ENCODE data around the gene PIP4P1. TPM values are rescaled to one million over a fixed set of nuclear protein-coding genes. Genes with fewer than 3 reads are reported as not detected.
"Not testable (repeated sequence)": the region's sequence is repeated elsewhere in the genome, so short reads cannot be mapped to it uniquely, and the experiment has no call there.

Gene PIP4P1
- 10 to 100 TPM; 22.2 to 35.6 TPM for total RNA-seq
- polyA plus RNA-seq: 10 to 100 TPM; 27.4 to 46.7 TPM
- long read RNA-seq, donor 1, transcript PIP4P1-201 (7 exons, 1,961 nt): major isoform, 6 of 15 reads
- long read RNA-seq, donor 1, transcript PIP4P1-202 (7 exons, 1,696 nt): major isoform, 6 of 15 reads
- long read RNA-seq, donor 1, partial matches to known transcripts: 0 of 15 reads
- long read RNA-seq, donor 1, other reads (novel, unspliced or antisense): 0 of 15 reads
- long read RNA-seq, donor 2, partial matches to known transcripts: 0 of 3 reads
- long read RNA-seq, donor 2, other reads (novel, unspliced or antisense): 0 of 3 reads
- long read RNA-seq, donor 3, partial matches to known transcripts: 7 of 13 reads
- long read RNA-seq, donor 3, other reads (novel, unspliced or antisense): 0 of 13 reads
- long read RNA-seq, donor 4, partial matches to known transcripts: 9 of 13 reads
- long read RNA-seq, donor 4, other reads (novel, unspliced or antisense): 0 of 13 reads
- long read RNA-seq, donor 5, transcript PIP4P1-201 (7 exons, 1,961 nt): major isoform, 5 of 330 reads
- long read RNA-seq, donor 5, transcript PIP4P1-202 (7 exons, 1,696 nt): major isoform, 5 of 330 reads
- long read RNA-seq, donor 5, partial matches to known transcripts: 125 of 330 reads
- long read RNA-seq, donor 5, other reads (novel, unspliced or antisense): 195 of 330 reads

DNA sequence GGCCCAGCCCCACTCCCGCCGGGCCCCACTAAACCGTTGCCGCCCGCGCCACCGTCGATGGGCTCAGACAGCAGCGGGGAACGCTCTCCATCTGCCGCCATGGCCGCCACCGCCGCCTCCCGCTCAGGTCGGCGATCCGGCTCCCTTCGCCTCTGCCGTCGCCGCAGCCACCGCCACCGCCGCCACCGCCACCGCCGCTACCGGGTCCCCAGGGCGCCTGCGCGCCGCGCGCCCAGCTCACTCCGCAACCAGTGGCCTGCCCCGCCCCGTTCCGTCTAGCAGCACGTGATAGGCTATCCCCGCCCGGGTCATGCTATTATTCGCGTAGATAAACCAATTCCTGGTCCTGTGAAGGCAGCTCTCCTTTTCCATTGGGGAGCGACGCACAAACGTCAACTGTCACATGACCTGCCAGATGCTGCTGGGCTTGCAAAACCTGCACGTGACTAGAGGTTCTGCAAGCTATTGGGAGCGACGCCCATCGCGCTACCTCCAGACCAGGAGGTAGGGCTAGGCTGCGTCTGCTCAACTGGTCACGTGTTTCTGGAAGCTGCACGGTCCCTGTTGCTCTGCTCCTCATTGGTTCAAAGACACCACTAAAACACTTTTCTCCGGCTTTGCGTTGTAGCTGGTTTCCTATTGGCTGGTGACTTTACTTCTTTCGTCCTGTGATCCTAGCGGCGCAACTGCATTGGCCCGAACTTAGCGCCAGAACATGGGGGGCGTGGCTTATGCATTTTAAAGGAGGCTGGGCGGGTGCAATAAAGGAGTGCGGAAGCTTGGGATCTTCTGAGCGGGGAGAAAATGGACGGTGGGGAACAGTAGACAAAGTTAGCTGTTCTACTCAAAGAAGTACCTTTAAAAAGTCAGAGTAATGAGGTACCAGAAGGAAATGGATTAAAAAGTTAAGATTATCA, at the start of gene PIP4P1:
Gene PIP4P1 (minus strand): TSS at position 210 of the 917 bp plus-strand sequence. CDS start 109 bp downstream, at position 101.
- Histone ChIP-seq H3K4me3 (peak within 1 kb of the TSS; percentile 90), H3K4me1 (ENCODE audit: control insufficient read depth in 5 of 5, insufficient read depth in 5 of 5, low read length in 5 of 5) (peaks cover 0 to 14% (median 10%) of the 10 kb centered on the region in 5 donors), H3K9ac (ENCODE audit: insufficient read depth in 1 of 2, low read length in 2 of 2) (peak within 1 kb of the TSS; percentile 37 to 85), H3K27ac (ENCODE audit: low read depth in 1 of 2, low read length in 1 of 2) (peak within 1 kb of the TSS; percentile 80 to 97), H3K9me3 (ENCODE audit: control insufficient read depth in 4 of 4, insufficient read depth in 3 of 4, low read length in 3 of 4) (no peaks in the 10 kb centered on the region), H3K27me3 (ENCODE audit: control insufficient read depth in 3 of 3, insufficient read depth in 3 of 3, low read length in 2 of 3) (peaks cover 0 to under 1% (median 0%) of the 10 kb centered on the region in 3 donors), H3K36me3 (ENCODE audit: control insufficient read depth in 4 of 4, insufficient read depth in 4 of 4, low read length in 4 of 4) (peaks cover 12 to 29% (median 23%) of the 10 kb centered on the region in 4 donors)
- ATAC-seq (ENCODE audit: insufficient read depth, low FRiP score) (peak; percentile 94), DNase-seq (peak; percentile 99 to 100 (median 100))
- WGBS, 2 donors: 0 to 1% methylated on average over 50 to 67 of the region's 67 CpGs
- TF ChIP-seq, protein P1, sequence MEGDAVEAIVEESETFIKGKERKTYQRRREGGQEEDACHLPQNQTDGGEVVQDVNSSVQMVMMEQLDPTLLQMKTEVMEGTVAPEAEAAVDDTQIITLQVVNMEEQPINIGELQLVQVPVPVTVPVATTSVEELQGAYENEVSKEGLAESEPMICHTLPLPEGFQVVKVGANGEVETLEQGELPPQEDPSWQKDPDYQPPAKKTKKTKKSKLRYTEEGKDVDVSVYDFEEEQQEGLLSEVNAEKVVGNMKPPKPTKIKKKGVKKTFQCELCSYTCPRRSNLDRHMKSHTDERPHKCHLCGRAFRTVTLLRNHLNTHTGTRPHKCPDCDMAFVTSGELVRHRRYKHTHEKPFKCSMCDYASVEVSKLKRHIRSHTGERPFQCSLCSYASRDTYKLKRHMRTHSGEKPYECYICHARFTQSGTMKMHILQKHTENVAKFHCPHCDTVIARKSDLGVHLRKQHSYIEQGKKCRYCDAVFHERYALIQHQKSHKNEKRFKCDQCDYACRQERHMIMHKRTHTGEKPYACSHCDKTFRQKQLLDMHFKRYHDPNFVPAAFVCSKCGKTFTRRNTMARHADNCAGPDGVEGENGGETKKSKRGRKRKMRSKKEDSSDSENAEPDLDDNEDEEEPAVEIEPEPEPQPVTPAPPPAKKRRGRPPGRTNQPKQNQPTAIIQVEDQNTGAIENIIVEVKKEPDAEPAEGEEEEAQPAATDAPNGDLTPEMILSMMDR (IDR thresholded peaks at IDR 0.05; ENCODE audit: control extremely low read depth, extremely low read depth): no peak

DNA sequence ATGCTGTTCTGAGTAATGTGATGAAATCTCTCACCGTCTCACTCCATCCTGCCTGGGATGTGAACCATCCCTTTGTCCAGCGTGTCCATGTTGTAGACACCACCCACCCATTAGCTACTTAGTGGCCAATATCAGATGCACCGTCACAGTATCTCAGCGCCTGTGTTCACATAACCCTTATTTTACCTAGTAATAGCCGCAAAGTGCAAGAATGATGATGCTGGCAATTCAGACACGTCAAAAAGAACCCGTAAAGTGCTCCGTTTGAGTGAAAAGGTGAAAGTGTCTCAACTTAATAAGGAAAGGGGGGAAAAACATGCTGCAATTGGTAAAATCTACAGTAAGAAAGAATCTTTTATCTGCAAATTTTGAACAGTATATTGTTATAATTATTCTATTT, 47.1 kb upstream of the PIP4P1 start:
- DNase-seq (no peak), ATAC-seq (ENCODE audit: insufficient read depth, low FRiP score) (no peak)
- Histone ChIP-seq H3K36me3 (ENCODE audit: control insufficient read depth in 4 of 4, insufficient read depth in 4 of 4, low read length in 4 of 4) (no peaks in the 10 kb centered on the region), H3K4me1 (ENCODE audit: control insufficient read depth in 5 of 5, insufficient read depth in 5 of 5, low read length in 5 of 5) (peaks cover 0 to 2% (median 0%) of the 10 kb centered on the region in 5 donors), H3K9me3 (ENCODE audit: control insufficient read depth in 4 of 4, insufficient read depth in 3 of 4, low read length in 3 of 4) (no peaks in the 10 kb centered on the region), H3K27ac (ENCODE audit: low read depth in 1 of 2, low read length in 1 of 2) (no peak overlapping the region), H3K27me3 (ENCODE audit: control insufficient read depth in 3 of 3, insufficient read depth in 3 of 3, low read length in 2 of 3) (no peaks in the 10 kb centered on the region), H3K9ac (ENCODE audit: insufficient read depth in 1 of 2, low read length in 2 of 2) (no peak overlapping the region), H3K4me3 (no peak overlapping the region)
- WGBS, 2 donors: 94 to 95% methylated on average over 8 of the region's 8 CpGs
- TF ChIP-seq, protein P1 (IDR thresholded peaks at IDR 0.05; ENCODE audit: control extremely low read depth, extremely low read depth): no peak

DNA sequence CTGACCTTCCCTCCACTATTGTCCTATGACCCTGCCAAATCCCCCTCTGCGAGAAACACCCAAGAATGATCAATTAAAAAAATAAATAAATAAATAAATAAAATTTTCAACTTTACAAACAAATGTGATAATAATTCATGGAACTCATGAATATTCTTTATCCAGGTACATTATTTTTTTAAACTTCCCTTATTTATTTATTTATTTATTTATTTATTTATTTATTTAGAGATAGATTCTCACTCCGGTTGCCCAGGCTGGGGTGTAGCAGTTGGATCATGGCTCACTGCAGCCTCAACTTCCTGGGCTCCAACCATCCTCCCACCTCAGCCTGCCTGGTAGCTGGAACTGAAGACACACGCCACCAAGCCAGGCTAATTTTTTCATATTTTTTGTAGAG, 46.3 kb upstream of the PIP4P1 start:
- H3K27ac ChIP-seq (ENCODE audit: low read depth in 1 of 2, low read length in 1 of 2); H3K9me3 ChIP-seq (ENCODE audit: control insufficient read depth in 4 of 4, insufficient read depth in 3 of 4, low read length in 3 of 4); ATAC-seq (ENCODE audit: insufficient read depth, low FRiP score); H3K27me3 ChIP-seq (ENCODE audit: control insufficient read depth in 3 of 3, insufficient read depth in 3 of 3, low read length in 2 of 3); H3K9ac ChIP-seq (ENCODE audit: insufficient read depth in 1 of 2, low read length in 2 of 2); H3K36me3 ChIP-seq (ENCODE audit: control insufficient read depth in 4 of 4, insufficient read depth in 4 of 4, low read length in 4 of 4); DNase-seq; H3K4me1 ChIP-seq (ENCODE audit: control insufficient read depth in 5 of 5, insufficient read depth in 5 of 5, low read length in 5 of 5); H3K4me3 ChIP-seq: not testable (repeated sequence)
- WGBS, 2 donors: 88 to 92% methylated on average over 2 to 3 of the region's 3 CpGs

DNA sequence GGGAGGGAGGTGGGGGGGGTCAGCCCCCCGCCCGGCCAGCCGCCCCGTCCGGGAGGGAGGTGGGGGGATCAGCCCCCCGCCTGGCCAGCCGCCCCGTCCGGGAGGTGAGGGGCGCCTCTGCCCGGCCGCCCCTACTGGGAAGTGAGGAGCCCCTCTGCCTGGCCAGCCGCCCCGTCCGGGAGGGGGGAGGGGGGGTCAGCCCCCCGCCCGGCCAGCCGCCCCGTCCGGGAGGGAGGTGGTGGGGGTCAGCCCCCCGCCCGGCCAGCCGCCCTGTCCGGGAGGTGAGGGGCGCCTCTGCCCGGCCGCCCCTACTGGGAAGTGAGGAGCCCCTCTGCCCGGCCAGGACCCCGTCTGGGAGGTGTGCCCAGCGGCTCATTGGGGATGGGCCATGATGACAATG, 45.5 kb upstream of the PIP4P1 start:
- H3K9ac ChIP-seq (ENCODE audit: insufficient read depth in 1 of 2, low read length in 2 of 2); DNase-seq; H3K36me3 ChIP-seq (ENCODE audit: control insufficient read depth in 4 of 4, insufficient read depth in 4 of 4, low read length in 4 of 4); H3K27me3 ChIP-seq (ENCODE audit: control insufficient read depth in 3 of 3, insufficient read depth in 3 of 3, low read length in 2 of 3); H3K4me1 ChIP-seq (ENCODE audit: control insufficient read depth in 5 of 5, insufficient read depth in 5 of 5, low read length in 5 of 5); H3K4me3 ChIP-seq; ATAC-seq (ENCODE audit: insufficient read depth, low FRiP score); H3K27ac ChIP-seq (ENCODE audit: low read depth in 1 of 2, low read length in 1 of 2); H3K9me3 ChIP-seq (ENCODE audit: control insufficient read depth in 4 of 4, insufficient read depth in 3 of 4, low read length in 3 of 4): not testable (repeated sequence)
- WGBS, 2 donors: no CpG with 5 or more reads among the region's 30 CpGs

DNA sequence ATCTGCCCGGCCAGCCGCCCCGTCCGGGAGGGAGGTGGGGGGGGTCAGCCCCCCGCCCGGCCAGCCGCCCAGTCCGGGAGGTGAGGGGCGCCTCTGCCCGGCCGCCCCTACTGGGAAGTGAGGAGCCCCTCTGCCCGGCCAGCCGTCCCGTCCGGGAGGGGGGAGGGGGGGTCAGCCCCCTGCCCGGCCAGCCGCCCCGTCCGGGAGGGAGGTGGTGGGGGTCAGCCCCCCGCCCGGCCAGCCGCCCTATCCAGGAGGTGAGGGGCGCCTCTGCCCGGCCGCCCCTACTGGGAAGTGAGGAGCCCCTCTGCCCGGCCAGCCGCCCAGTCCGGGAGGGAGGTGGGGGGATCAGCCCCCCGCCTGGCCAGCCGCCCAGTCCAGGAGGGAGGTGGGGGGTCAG, 45.0 kb upstream of the PIP4P1 start:
- not testable (repeated sequence) for H3K4me1 ChIP-seq (ENCODE audit: control insufficient read depth in 5 of 5, insufficient read depth in 5 of 5, low read length in 5 of 5); H3K9ac ChIP-seq (ENCODE audit: insufficient read depth in 1 of 2, low read length in 2 of 2); DNase-seq; H3K36me3 ChIP-seq (ENCODE audit: control insufficient read depth in 4 of 4, insufficient read depth in 4 of 4, low read length in 4 of 4); H3K27ac ChIP-seq (ENCODE audit: low read depth in 1 of 2, low read length in 1 of 2); ATAC-seq (ENCODE audit: insufficient read depth, low FRiP score); H3K9me3 ChIP-seq (ENCODE audit: control insufficient read depth in 4 of 4, insufficient read depth in 3 of 4, low read length in 3 of 4); H3K4me3 ChIP-seq; H3K27me3 ChIP-seq (ENCODE audit: control insufficient read depth in 3 of 3, insufficient read depth in 3 of 3, low read length in 2 of 3)
- 98 to 100% methylated on average over 1 to 29 of the region's 30 CpGs for WGBS, 2 donors
